ENCODE data around the gene TRIP13.

The TRIP13 gene

GRCh38 chr5:909086-909485 lies 16.4 kb downstream of the TRIP13 start:
- peaks cover 36% of the 10 kb centered on the region for H3K36me3 ChIP-seq
- no peaks in the 10 kb centered on the region for H3K27me3 ChIP-seq
- H3K27ac ChIP-seq: no peak overlapping the region
- H3K4me1 ChIP-seq (ENCODE audit: control insufficient read depth in 1 of 2, insufficient read depth in 1 of 2, low read depth in 1 of 2, low read length in 1 of 2): no peaks in the 10 kb centered on the region
- no peak overlapping the region for H3K4me3 ChIP-seq (ENCODE audit: low read depth in 1 of 2, low read length in 1 of 2)
- no peak for TF ChIP-seq CTCF (IDR thresholded peaks at IDR 0.05)
- no peaks in the 10 kb centered on the region for H3K9me3 ChIP-seq

GRCh38 chr5:909994-910768 lies 17.5 kb downstream of the TRIP13 start:
- H3K4me3 ChIP-seq (ENCODE audit: low read depth in 1 of 2, low read length in 1 of 2): no peak overlapping the region
- no peaks in the 10 kb centered on the region for H3K27me3 ChIP-seq
- no peaks in the 10 kb centered on the region for H3K9me3 ChIP-seq
- H3K27ac ChIP-seq: no peak overlapping the region
- H3K4me1 ChIP-seq (ENCODE audit: control insufficient read depth in 1 of 2, insufficient read depth in 1 of 2, low read depth in 1 of 2, low read length in 1 of 2): no peaks in the 10 kb centered on the region
- TF ChIP-seq CTCF (IDR thresholded peaks at IDR 0.05): no peak
- peaks cover 44% of the 10 kb centered on the region for H3K36me3 ChIP-seq

GRCh38 chr5:910769-911160 lies 18.1 kb downstream of the TRIP13 start:
- H3K27ac ChIP-seq: no peak overlapping the region
- no peaks in the 10 kb centered on the region for H3K27me3 ChIP-seq
- no peak for TF ChIP-seq CTCF (IDR thresholded peaks at IDR 0.05)

GRCh38 chr5:911601-912000 lies 18.9 kb downstream of the TRIP13 start:
- Histone ChIP-seq H3K9me3 (no peaks in the 10 kb centered on the region), H3K27me3 (no peaks in the 10 kb centered on the region), H3K36me3 (peaks cover 56% of the 10 kb centered on the region), H3K4me3 (ENCODE audit: low read depth in 1 of 2, low read length in 1 of 2) (no peak overlapping the region), H3K27ac (no peak overlapping the region), H3K4me1 (ENCODE audit: control insufficient read depth in 1 of 2, insufficient read depth in 1 of 2, low read depth in 1 of 2, low read length in 1 of 2) (no peaks in the 10 kb centered on the region)
- no peak for TF ChIP-seq CTCF (IDR thresholded peaks at IDR 0.05)

More at GRCh38 chr5:910769-911160, 18.1 kb downstream of the TRIP13 start:
- Histone ChIP-seq H3K4me3 (ENCODE audit: low read depth in 1 of 2, low read length in 1 of 2) (no peak overlapping the region), H3K4me1 (ENCODE audit: control insufficient read depth in 1 of 2, insufficient read depth in 1 of 2, low read depth in 1 of 2, low read length in 1 of 2) (no peaks in the 10 kb centered on the region), H3K36me3 (peaks cover 48% of the 10 kb centered on the region), H3K9me3 (no peaks in the 10 kb centered on the region)

GRCh38 chr5:912280-913091 lies 19.8 kb downstream of the TRIP13 start:
- H3K4me1 ChIP-seq (ENCODE audit: control insufficient read depth in 1 of 2, insufficient read depth in 1 of 2, low read depth in 1 of 2, low read length in 1 of 2): no peaks in the 10 kb centered on the region
- no peak overlapping the region for H3K27ac ChIP-seq
- H3K9me3 ChIP-seq: no peaks in the 10 kb centered on the region
- H3K27me3 ChIP-seq: no peaks in the 10 kb centered on the region
- H3K36me3 ChIP-seq: peaks cover 59% of the 10 kb centered on the region
- H3K4me3 ChIP-seq (ENCODE audit: low read depth in 1 of 2, low read length in 1 of 2): no peak overlapping the region
- no peak for TF ChIP-seq CTCF (IDR thresholded peaks at IDR 0.05)
